Stimulated activated CD8-positive, alpha-beta memory T cell treated with anti-CD3 and anti-CD28 coated beads, Interleukin-4, amount 100 ng/mL, for 4 hours (primary cell): ENCODE data around the gene DNAJC17.

ENCODE experiments used
- DNase-seq, 2 donors: peaks; one replicate each; pipeline ENCODE4 v3.0.0-alpha.2; 2020; ENCODE audit warnings: low read depth in 2 of 2, low spot score in 1 of 2

DNAJC17 gene

GRCh38 chr15:40830884-40831283 lies 23.6 kb upstream of the DNAJC17 start:
- DNase-seq = no peak

GRCh38 chr15:40829115-40829514 lies 21.8 kb upstream of the DNAJC17 start:
- DNase-seq = no peak

DNA sequence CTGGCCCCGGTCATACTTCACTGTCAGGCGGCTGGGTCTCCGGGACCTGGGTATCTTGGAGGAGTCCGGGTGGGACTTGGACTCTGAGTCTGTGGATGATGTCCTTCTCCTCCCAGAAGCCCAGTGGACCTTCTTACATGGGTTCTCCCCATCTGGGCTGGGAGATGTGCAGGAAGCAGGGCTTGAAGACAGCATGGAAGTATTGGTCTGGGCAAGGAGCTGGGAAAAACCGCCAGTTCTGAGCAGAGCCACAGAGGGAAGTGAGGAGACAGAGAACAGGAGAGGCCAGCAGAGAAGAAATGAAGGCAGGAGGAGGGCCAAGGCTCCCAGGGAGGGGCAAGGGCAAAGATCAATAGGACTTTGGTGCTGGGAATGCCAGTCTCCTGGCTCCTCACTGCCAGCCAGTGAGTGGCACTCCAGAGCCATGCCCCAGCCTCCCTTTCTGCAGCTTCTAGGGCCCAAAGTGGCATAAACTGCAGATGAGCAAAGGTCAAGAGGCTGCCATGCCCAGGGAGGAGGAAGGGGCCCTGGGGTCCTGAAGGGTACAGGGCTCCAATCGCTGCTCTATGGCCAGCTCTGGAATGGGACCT lies 21.3 kb upstream of the DNAJC17 start, which contains the start of gene PPP1R14D:
TSS of gene PPP1R14D (minus strand) at position 262 of the 590 bp plus-strand sequence. CDS start at position 195, 67 bp downstream.
- DNase-seq = no peak

GRCh38 chr15:40826423-40827075 lies 19.3 kb upstream of the DNAJC17 start:
- DNase-seq = no peak

DNA sequence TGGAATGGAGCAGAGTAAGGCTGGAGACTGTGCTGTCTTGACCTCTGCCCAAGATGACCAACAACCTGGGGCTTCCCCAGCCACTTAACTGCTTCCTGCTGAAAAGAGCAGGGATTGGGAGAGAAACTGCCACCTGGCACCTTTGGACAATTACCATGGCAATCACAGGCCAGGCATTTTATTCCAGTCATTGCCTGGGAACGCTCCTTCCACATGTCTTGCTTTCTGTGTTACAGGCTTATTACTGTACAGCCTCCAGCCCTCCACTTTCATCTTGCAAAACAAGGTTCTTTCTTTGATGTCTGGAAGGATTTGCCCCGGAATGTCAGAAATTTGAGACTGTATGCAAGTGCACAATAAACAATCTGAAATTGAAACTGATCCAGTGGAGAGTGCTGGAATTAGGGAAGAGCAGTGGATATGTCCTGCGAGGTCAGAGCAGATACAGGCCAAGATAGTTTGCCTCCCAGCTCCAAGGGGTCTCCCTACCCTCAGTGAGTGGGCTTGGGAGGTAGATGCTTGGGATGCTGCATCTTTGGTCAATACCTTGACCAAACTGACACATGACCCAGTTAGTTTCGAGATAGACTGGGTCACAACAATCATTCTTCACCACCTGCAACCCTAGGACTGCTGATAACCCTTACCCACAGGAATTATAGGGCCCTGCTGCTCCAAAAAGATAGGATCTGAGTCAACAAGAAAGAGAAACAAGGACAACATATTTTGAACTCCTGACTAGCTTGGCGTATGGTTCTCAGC lies 18.6 kb upstream of the DNAJC17 start:
- no peak for DNase-seq

DNA sequence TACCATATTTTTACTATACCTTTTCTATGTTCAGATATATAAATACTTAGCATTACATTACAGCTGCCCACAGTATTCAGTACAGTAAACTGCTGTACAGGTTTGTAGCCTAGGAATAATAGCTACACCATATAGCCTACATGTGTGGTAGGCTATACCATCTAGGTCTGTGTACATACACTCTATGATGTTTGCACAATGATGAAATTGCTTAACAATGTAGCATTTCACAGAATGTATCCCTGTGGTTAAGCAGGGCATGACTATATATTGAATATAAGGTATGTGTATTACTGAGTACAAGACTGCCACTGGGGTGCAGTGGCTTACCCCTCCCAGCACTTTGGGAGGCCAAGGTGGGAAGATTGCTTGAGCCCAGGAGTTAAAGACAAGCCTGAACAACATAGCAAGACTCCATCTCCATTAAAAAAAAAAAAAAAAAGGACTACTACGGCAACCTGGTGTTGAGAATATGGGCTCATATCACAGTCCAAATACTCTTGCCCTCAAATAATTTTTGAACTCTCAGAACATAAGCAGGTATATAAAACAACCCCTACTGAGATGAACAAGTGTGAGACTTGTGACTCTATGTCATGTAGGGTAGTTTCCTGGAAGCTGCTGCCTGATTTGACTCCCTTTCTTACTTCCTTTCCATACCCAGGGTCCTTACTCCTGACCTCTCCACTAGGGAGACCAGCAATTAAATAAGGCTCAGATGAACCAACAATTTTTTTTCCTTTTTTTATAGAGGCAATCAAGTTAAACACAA lies 16.5 kb upstream of the DNAJC17 start:
- DNase-seq = no peak

DNA sequence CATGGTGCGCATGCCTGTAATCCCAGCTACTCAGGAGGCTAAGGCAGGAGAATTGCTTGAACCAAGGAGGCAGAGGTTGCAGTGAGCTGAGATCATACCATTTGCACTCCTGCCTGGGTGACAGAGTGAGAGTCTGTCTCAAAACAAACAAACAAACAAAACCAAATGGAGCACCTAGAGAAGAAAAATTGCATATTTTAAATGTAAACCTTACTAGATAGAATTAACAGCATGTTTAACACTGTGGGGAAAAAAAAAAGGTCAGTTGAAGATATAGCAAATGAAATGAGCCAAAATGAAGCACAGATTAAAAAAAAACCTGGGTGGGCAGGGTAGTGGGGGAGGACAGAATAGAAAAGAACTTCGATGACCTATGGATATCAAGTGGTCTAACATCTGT lies 13.9 kb upstream of the DNAJC17 start:
- DNase-seq = no peak

GRCh38 chr15:40819048-40819447 lies 11.8 kb upstream of the DNAJC17 start:
- DNase-seq = no peak

GRCh38 chr15:40815042-40815698 lies 7.9 kb upstream of the DNAJC17 start:
- DNase-seq = no peak

DNA sequence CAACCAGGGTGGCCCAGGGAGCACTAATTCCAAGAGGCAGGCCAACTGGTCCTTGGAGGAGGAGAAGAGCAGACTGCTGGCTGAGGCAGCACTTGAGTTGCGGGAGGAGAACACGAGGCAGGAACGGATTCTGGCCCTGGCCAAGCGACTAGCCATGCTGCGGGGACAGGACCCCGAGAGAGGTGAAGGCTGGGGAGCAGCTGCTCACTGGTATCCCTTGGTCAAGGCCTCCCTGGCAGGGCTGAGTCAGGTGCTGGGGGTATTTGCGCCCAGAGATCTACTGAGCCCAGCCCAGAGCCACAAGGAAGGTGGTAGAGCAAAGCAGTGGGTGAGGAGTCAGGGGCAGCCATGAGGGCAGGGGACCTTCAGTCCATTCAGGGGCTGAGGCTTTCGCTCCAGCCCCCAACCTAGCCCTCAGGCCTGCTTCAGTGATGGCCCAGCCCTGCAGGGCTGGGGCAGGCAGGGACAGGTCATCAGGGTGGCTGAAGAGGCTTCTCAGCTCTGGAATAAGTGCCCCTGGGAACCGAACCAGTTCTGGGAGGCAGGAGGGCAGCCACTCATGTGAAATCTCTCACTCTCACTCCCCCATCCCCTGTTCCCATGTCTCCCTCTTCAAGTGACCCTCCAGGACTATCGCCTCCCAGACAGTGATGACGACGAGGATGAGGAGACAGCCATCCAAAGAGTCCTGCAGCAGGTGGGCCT lies 5.6 kb upstream of the DNAJC17 start:
- DNase-seq = no peak

DNA sequence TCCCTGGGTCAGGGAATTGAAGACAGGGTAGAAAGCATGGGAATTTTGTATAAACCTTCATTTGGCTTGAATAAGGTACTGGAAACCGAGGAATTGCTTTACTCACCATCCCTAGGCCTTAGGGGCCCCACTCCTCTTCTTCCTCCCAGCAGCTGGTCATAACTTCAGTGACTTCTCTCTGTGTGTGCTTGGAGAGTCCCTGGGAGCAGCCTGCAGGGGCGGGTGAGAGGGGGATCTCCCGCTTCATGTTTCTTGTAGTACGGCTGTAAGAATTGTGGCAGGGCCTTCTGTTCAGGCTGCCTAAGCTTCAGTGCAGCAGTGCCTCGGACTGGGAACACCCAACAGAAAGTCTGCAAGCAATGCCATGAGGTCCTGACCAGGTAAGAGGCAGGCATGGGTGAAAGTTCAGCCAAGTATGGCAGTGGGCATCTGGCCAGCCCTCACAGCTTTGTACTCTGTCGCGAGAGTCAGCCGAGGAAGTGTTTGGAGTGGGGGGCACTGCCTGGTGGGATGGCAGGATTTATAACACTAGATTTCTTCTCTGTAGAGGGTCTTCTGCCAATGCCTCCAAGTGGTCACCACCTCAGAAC lies 1.7 kb upstream of the DNAJC17 start:
- DNase-seq = no peak

DNA sequence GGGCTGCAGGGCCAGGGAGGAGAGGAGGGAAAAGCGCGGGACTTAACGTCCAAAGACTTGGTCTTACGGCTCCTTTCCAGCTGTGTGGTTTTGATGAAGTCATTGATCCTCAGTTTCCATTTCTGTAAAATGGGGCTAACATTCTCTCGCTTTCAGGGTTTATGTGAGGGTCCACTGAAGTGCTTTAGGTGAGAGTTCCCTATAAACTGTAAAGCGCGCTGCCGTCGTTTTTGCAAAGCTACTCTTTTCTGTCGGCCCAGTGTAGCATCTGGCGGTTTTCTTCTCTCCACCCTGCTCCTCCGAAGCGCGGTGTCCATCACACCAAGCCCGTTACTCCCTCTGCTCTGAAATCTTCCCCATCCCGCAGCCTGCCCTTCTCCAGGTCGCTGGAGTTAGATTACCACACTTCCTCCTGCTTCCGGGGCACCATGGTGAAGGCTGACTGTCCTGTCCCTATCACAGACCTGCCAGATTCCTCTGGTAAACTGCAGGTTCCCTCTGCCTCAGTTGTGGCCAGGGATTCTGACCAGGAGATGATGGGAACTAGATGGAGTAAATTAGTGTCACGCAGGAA lies 702 bp upstream of the DNAJC17 start:
- DNase-seq = no peak

- no peak for DNase-seq
These were observed 623 bp downstream of the DNAJC17 start for GRCh38 chr15:40806672-40807027.

DNA sequence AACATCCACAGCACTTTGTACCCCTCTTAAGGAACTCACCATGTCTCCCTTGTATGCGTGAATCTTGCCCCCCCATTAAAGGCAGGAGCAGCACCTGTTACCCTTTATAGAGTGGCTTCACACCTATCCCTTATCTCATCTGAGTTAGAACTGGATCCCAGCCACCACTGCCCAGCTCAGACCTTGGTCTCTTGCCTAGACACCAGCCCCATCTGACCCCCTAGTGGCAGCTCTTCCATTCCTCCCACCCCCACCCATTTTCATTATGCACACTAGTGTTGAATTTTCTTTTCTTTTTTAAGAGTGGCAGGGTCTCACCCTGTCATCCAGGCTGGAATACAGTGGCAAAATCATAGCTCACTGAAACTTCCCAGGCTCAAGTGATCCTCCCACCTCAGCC lies 3.6 kb downstream of the DNAJC17 start:
- no peak for DNase-seq

- DNase-seq = no peak
These were observed 4.2 kb downstream of the DNAJC17 start for GRCh38 chr15:40803076-40803475.

DNA sequence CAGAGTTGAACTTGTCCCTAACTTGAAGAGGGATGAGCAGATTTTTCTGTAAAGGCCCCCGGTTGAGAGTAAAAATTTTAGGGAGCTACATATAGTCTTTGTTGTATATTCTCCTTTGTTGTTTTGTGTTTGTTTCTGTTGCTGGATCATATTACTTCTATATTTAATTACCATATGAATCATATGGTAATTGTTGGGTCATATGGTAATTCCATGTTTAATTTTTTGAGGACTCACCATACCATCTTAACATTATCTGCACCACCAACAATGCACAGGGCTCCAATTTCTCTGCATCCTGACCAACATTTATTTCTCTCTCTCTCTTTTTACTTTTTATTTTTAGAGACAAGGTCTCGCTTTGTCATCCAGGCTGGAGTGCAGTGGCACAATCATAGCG lies 7.8 kb downstream of the DNAJC17 start:
- DNase-seq = no peak

GRCh38 chr15:40796512-40796911 lies 10.8 kb downstream of the DNAJC17 start:
- no peak for DNase-seq

DNA sequence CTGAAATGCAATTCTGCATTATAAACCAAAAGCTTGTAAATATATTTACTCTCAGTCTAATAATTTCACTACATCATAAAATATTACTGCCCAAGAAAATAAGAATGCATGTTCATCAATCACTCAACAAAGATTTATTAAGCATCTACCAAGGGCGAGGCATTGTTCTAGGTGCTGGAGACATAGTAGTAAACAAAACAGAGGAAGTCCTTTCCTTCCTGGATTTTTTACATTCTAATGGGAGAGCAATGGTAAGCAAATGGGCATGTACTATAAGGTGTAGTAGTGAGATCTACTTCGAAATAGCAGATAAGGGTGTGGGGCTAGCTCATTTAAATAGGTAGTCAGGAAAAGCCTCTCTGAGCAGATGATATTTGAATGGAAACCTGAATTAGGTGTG lies 11.2 kb downstream of the DNAJC17 start:
- no peak for DNase-seq

- DNase-seq = no peak
These were observed 13.9 kb downstream of the DNAJC17 start for GRCh38 chr15:40793216-40793989.
